HepG2 (cell line): Measurements from ENCODE around the gene HIPK2. TPM values are rescaled to one million over a fixed set of nuclear protein-coding genes. Genes with fewer than 3 reads are reported as not detected.

Source experiments
- ADNP ChIP-seq: sonication (generic); formaldehyde crosslinking; IDR thresholded peaks from 2 replicates; pipeline ENCODE4 v1.4.0; 2020; ENCODE audit warnings: missing genetic modification reagents
- BORCS8-MEF2B ChIP-seq: sonication (generic); formaldehyde crosslinking; IDR thresholded peaks from 2 replicates; pipeline ENCODE4 v1.8.0; 2022; ENCODE audit warnings: mild to moderate bottlenecking, missing genetic modification reagents
- HNRNPK ChIP-seq: fragments of 200-400 bp; formaldehyde crosslinking; IDR thresholded peaks from 2 replicates; pipeline ENCODE4 v1.6.1; 2018; ENCODE audit warnings: low read length, low read depth, moderate library complexity, mild to moderate bottlenecking; ENCODE audit not compliant: poor library complexity, severe bottlenecking
- LCORL ChIP-seq, 2 experiments: fragments of 450-650 bp in 1 of 2; sonication (generic) in 1 of 2; formaldehyde crosslinking in 1 of 2; IDR thresholded peaks; 2 replicates each; pipeline versions ENCODE4 v1.5.0 to v1.6.1; 2017 to 2020; ENCODE audit warnings: antibody characterized with exemption in 1 of 2, missing genetic modification reagents in 1 of 2
- RFXAP ChIP-seq: sonication (generic); formaldehyde crosslinking; IDR thresholded peaks from 2 replicates; pipeline ENCODE4 v1.4.0; 2020; ENCODE audit warnings: missing genetic modification reagents, borderline replicate concordance
- SIN3B ChIP-seq: fragments of 150-350 bp; IDR thresholded peaks from 2 replicates; pipeline ENCODE4 v1.6.1; 2014; ENCODE audit warnings: low read length
- THAP8 ChIP-seq: sonication (generic); formaldehyde crosslinking; IDR thresholded peaks from 2 replicates; pipeline ENCODE4 v1.5.1; 2020; ENCODE audit warnings: missing genetic modification reagents, mild to moderate bottlenecking, borderline replicate concordance
- TOPORS ChIP-seq: sonication (generic); formaldehyde crosslinking; IDR thresholded peaks from 2 replicates; pipeline ENCODE4 v1.8.0; 2023; ENCODE audit warnings: mild to moderate bottlenecking, missing genetic modification reagents
- ZKSCAN1 ChIP-seq: fragments of 150-350 bp; IDR thresholded peaks from 2 replicates; pipeline ENCODE4 v1.6.1; 2014; ENCODE audit warnings: low read length
- ZMAT5 ChIP-seq: sonication (generic); formaldehyde crosslinking; IDR thresholded peaks from 2 replicates; pipeline ENCODE4 v1.5.0; 2020; ENCODE audit warnings: mild to moderate bottlenecking, low read depth, missing genetic modification reagents, borderline replicate concordance
- ZNF225 ChIP-seq: sonication (generic); formaldehyde crosslinking; IDR thresholded peaks from 2 replicates; pipeline ENCODE4 v1.4.0; 2020; ENCODE audit warnings: mild to moderate bottlenecking, missing genetic modification reagents
- ZNF263 ChIP-seq: sonication (generic); formaldehyde crosslinking; IDR thresholded peaks from 2 replicates; pipeline ENCODE4 v1.4.0; 2020; ENCODE audit warnings: missing genetic modification reagents
- ZNF318 ChIP-seq: sonication (generic); formaldehyde crosslinking; IDR thresholded peaks from 2 replicates; pipeline ENCODE4 v1.4.0; 2020; ENCODE audit warnings: mild to moderate bottlenecking, missing genetic modification reagents
- ZNF451 ChIP-seq: sonication (generic); formaldehyde crosslinking; IDR thresholded peaks from 2 replicates; pipeline ENCODE4 v1.5.0; 2020; ENCODE audit warnings: mild to moderate bottlenecking, missing genetic modification reagents
- ZNF501 ChIP-seq: sonication (generic); formaldehyde crosslinking; IDR thresholded peaks from 2 replicates; pipeline ENCODE4 v1.5.1; 2020; ENCODE audit warnings: mild to moderate bottlenecking, moderate library complexity, missing genetic modification reagents
- ZNF564 ChIP-seq: sonication (generic); formaldehyde crosslinking; IDR thresholded peaks from 2 replicates; pipeline ENCODE4 v1.8.1; 2023; ENCODE audit warnings: mild to moderate bottlenecking, missing genetic modification reagents
- ZNF792 ChIP-seq: IDR thresholded peaks from 2 replicates; pipeline ENCODE4 v1.6.1; 2016
- polyA plus RNA-seq, 8 experiments: library from polyadenylated mRNA; depleted of rRNA in 3 of 8; stranded (reverse) in 7 of 8; unstranded in 1 of 8; fragments of >200 nt; fragmentation: Illumina TruSeq in 4 of 8; extraction: Trizol in 4 of 8; gene quantifications; 2 replicates each; pipeline versions ENCODE4 v1.2.1 to v1.2.3, GENCODE V29; 2011 to 2016; ENCODE audit warnings: low read depth in 4 of 8, missing spikeins in 1 of 8, mixed read lengths in 1 of 8; ENCODE audit not compliant: insufficient read depth in 1 of 8
- total RNA-seq, 5 experiments: library from RNA; depleted of rRNA; stranded (reverse); fragments of >200 nt; fragmentation: Illumina TruSeq; extraction: Trizol; gene quantifications; 2 replicates each; pipeline ENCODE4 v1.2.3, GENCODE V29; 2016; ENCODE audit warnings: low read depth in 1 of 5
- TF ChIP-seq, protein P1 (sequence below): sonication (generic); formaldehyde crosslinking; IDR thresholded peaks from 2 replicates; pipeline ENCODE4 v1.5.0; 2020; ENCODE audit warnings: missing genetic modification reagents, mild to moderate bottlenecking, borderline replicate concordance

HIPK2 gene
- total and polyA plus RNA-seq, 2 of the 13 experiments (the other 11 are each of a cell fraction or from before 2014, with no cell fraction given) = 14.4 to 20.2 TPM

DNA sequence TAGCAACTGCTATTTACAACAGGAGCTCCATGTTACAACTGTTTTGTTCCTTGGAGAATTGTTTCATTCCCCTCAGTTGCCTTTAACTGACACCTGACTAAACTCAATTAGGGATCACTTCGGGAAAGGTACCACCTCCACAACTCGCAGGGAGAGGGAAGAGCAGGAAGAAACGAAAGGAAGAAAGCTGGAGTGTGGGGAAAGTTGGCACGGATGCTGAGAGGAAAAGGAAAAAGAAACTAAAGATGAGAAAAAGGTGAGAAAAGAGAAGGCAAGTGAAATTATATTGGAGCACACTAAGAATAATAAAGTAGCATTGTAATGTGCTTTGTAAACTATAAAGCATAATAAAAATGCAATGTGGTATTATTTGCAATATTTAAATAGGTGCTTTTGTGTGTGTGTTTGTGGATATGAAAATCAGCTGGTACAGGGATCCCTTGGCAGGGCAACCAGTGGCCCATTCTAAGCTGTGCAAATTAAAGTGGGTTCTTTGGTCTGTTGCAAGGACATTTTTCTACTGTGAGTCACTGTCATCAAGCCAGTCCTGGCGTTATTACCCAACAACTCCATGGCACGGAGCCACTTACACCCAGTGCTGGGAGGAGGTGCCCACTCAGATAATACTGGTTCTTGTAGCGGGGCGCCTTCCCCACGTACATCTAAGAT lies 45.9 kb downstream of the HIPK2 start (continued):
- TF ChIP-seq THAP8 (no peak), TOPORS (CRISPR knock-in tag) (no peak), HNRNPK (no peak), RFXAP (CRISPR knock-in tag) (no peak), BORCS8-MEF2B (CRISPR knock-in tag) (no peak), ZNF792 (CRISPR knock-in tag) (no peak), ZNF501 (CRISPR knock-in tag) (no peak), ZNF564 (CRISPR knock-in tag) (no peak), LCORL (IDR thresholded peaks at IDR 0.05) (no peak), LCORL (CRISPR knock-in tag; IDR thresholded peaks at IDR 0.05) (no peak), ZNF263 (CRISPR knock-in tag) (no peak), ADNP (CRISPR knock-in tag) (no peak), ZNF451 (no peak), ZMAT5 (no peak), ZNF225 (CRISPR knock-in tag) (no peak), SIN3B (no peak), ZNF318 (CRISPR knock-in tag) (no peak), ZKSCAN1 (no peak)
- TF ChIP-seq, protein P1, sequence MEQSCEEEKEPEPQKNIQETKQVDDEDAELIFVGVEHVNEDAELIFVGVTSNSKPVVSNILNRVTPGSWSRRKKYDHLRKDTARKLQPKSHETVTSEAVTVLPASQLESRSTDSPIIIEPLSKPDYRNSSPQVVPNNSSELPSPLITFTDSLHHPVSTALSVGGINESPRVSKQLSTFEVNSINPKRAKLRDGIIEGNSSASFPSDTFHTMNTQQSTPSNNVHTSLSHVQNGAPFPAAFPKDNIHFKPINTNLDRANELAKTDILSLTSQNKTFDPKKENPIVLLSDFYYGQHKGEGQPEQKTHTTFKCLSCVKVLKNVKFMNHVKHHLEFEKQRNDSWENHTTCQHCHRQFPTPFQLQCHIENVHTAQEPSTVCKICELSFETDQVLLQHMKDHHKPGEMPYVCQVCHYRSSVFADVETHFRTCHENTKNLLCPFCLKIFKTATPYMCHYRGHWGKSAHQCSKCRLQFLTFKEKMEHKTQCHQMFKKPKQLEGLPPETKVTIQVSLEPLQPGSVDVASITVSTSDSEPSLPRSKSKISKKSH (CRISPR knock-in tag) = no peak
